GM18508 (cell line): ENCODE results near the gene POLR3A.
"Not testable (repeated sequence)": the region's sequence is repeated elsewhere in the genome, so short reads cannot be mapped to it uniquely, and the experiment has no call there.

Experiments
- ATAC-seq: cut with Tn5 transposase; IDR thresholded peaks from one replicate; pipeline ENCODE4 v1.9.1; 2021; ENCODE audit warnings: moderate number of reproducible peaks; ENCODE audit not compliant: insufficient read depth, unreplicated experiment

POLR3A gene

GRCh38 chr10:78025685-78026364 lies 3.5 kb downstream of the POLR3A start:
- no peak for ATAC-seq

- ATAC-seq = no peak
These were observed 5.6 kb downstream of the POLR3A start for GRCh38 chr10:78023741-78024140.

GRCh38 chr10:78021201-78021600 lies 8.1 kb downstream of the POLR3A start:
- no peak for ATAC-seq

GRCh38 chr10:78019264-78019663 lies 10.1 kb downstream of the POLR3A start:
- no peak for ATAC-seq

- no peak for ATAC-seq
These were observed 11.5 kb downstream of the POLR3A start for GRCh38 chr10:78017856-78018255.

GRCh38 chr10:78015546-78015945 lies 13.8 kb downstream of the POLR3A start:
- ATAC-seq = no peak

- no peak for ATAC-seq
These were observed 15.8 kb downstream of the POLR3A start for GRCh38 chr10:78013564-78013963.

GRCh38 chr10:78011065-78011464 lies 18.2 kb downstream of the POLR3A start:
- ATAC-seq = no peak

- ATAC-seq = no peak
These were observed 19.0 kb downstream of the POLR3A start for GRCh38 chr10:78010278-78010677.

GRCh38 chr10:78009662-78010061 lies 19.7 kb downstream of the POLR3A start:
- ATAC-seq = no peak

GRCh38 chr10:78007172-78007571 lies 22.1 kb downstream of the POLR3A start:
- ATAC-seq = no peak

- ATAC-seq = no peak
These were observed 24.9 kb downstream of the POLR3A start for GRCh38 chr10:78004215-78005026.

- ATAC-seq = no peak
These were observed 26.6 kb downstream of the POLR3A start for GRCh38 chr10:78002541-78003288.

GRCh38 chr10:78000956-78001472 lies 28.3 kb downstream of the POLR3A start:
- ATAC-seq = no peak

GRCh38 chr10:78000206-78000605 lies 29.1 kb downstream of the POLR3A start:
- ATAC-seq = no peak

GRCh38 chr10:77998780-77999179 lies 30.5 kb downstream of the POLR3A start:
- ATAC-seq = not testable (repeated sequence)

- no peak for ATAC-seq
These were observed 35.7 kb downstream of the POLR3A start for GRCh38 chr10:77993620-77994019.

GRCh38 chr10:77989081-77989724 lies 40.1 kb downstream of the POLR3A start:
- ATAC-seq = no peak

- ATAC-seq = no peak
These were observed 41.6 kb downstream of the POLR3A start for GRCh38 chr10:77987671-77988255.

GRCh38 chr10:77984986-77985385 lies 44.3 kb downstream of the POLR3A start:
- ATAC-seq = no peak
